ENCODE measurements around the gene METTL1.

DNA sequence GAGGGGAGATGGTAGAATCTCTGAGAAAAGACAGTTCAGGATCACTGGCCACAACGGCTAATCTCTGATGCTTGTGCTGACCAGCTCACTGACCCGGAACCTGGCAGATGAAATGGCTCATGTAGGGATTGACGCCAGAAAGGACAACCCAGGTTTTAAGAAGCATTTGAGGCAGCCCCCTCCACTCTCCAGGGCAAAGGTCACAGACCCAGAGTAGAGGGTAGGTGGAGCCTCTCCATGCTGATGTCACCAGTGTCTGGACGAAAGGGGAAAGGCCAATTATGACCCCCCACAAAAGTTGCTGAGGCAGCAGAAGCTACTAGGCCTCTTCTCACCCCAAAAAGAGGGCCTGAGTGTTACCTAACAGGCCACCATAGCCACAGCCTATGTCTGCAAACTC lies 1.2 kb downstream of the METTL1 start:
- no peak for TF ChIP-seq CTCF (IDR thresholded peaks at IDR 0.05; ENCODE audit: insufficient read depth, low read length, poor library complexity, severe bottlenecking)
- TF ChIP-seq EZH2phosphoT487 (conservative IDR thresholded peaks at IDR 0.05; ENCODE audit: low read length) = no peak

Data from SU-DHL-6 (cell line).